Lower leg skin (tissue), 4 donors: ENCODE data around the gene SEL1L2. TPM values are rescaled to one million over a fixed set of nuclear protein-coding genes. Genes with fewer than 3 reads are reported as not detected.

ENCODE experiments used
- DNase-seq, 2 donors: peaks; one replicate each; pipeline ENCODE4 v3.0.0-alpha.2; 2019; ENCODE audit warnings: low spot score in 2 of 2
- H3K4me3 ChIP-seq: fragments of 200-600 bp; sonication (generic); 2 replicates; pipeline ENCODE4 v1.5.1; 2017; ENCODE audit warnings: mild to moderate bottlenecking, low read depth; ENCODE audit not compliant: poor library complexity, severe bottlenecking
- CTCF ChIP-seq, 3 donors: fragments of 450-650 bp; IDR thresholded peaks; one replicate each; pipeline ENCODE4 v1.5.1; 2016; ENCODE audit warnings: antibody characterized with exemption in 3 of 3, mild to moderate bottlenecking in 3 of 3, moderate library complexity in 2 of 3
- POLR2A ChIP-seq, 2 donors: fragments of 450-650 bp; IDR thresholded peaks; one replicate each; pipeline ENCODE4 v1.6.1; 2016 to 2017; ENCODE audit warnings: antibody characterized with exemption in 2 of 2, mild to moderate bottlenecking in 1 of 2, moderate library complexity in 1 of 2
- WGBS, 2 donors: methylation state at CpG; one replicate each; pipeline ENCODE4 v1.1.5; 2018; 5-methylcytosine and 5-hydroxymethylcytosine counted together
- intact Hi-C: fragments of 100-400 bp; cut with DNase I; formaldehyde crosslinking; loops from one replicate; pipeline ENCODE4 v1.15.0; 2023; ENCODE audit warnings: low total_unique reads
- total RNA-seq, 4 donors: library from RNA; depleted of rRNA; stranded (reverse); fragments of >200 nt; gene quantifications; one replicate each; pipeline ENCODE4 v1.1.0, GENCODE V29; 2016

Gene SEL1L2
- total RNA-seq, 4 donors from 2014 or later, result not detected

DNA sequence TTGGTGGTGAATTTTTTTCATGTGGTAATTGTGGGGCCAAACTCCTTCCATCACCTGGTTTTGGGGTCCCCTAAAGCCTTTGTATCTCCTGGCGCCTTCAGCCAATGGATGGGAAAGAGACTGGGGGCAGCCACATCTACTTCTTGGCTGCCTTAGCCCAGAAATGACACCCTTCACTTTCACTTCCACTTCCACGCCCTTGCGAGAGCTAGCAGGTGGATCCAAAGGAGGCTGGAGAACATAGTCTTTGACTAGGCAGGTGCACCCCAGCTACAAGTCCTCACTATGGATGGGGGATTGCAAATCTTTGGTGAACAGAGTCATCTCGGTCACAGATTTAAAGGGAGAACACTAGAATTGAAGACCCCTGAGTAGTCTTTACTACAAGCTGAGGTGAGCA, 134.8 kb downstream of the SEL1L2 start:
- WGBS, 2 donors, result 85 to 87% methylated on average over 4 of the region's 4 CpGs
- no peak overlapping the region for H3K4me3 ChIP-seq

DNA sequence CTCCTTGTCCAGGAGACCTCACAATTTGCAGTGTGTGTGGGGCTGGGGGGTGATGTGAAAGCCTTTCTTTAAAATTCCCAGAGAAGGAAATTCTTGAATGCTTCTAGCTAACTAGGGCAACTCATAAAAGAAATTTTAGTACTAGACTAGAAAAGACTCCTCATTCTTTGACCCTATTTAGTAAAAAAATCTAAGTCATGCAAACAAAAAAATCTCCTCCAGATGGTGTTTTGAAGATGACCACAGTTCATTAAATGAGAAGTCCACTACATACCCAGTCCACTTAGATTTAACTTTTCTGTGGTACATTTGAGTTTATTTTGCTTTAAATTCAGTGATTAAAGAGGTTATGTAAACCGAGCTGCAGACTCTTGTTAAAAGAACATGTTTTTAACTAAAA, 138.1 kb downstream of the SEL1L2 start:
- intact Hi-C loops, result no loop called here
- no peak for DNase-seq
- TF ChIP-seq POLR2A (IDR thresholded peaks at IDR 0.05), result no peak
- no peak for TF ChIP-seq CTCF (IDR thresholded peaks at IDR 0.05)
- 48% methylated on average over 1 of the region's 1 CpG for WGBS, 2 donors
- no peak overlapping the region for H3K4me3 ChIP-seq

More for the DNA sequence above, 134.8 kb downstream of the SEL1L2 start:
- DNase-seq, result no peak
- intact Hi-C loops, result no loop called here
- TF ChIP-seq POLR2A (IDR thresholded peaks at IDR 0.05) (no peak), CTCF (IDR thresholded peaks at IDR 0.05) (no peak)

GRCh38 chr20:13851279-13851678, 139.1 kb downstream of the SEL1L2 start:
- H3K4me3 ChIP-seq, result no peak overlapping the region
- WGBS, 2 donors, result 79 to 89% methylated on average over 2 of the region's 2 CpGs
- no peak for DNase-seq
- TF ChIP-seq CTCF (IDR thresholded peaks at IDR 0.05) (no peak), POLR2A (IDR thresholded peaks at IDR 0.05) (no peak)
- intact Hi-C loops, result no loop called here

GRCh38 chr20:13844296-13844695, 146.1 kb downstream of the SEL1L2 start:
- intact Hi-C loops, result no loop called here
- DNase-seq, result no peak
- WGBS, 2 donors, result 86 to 88% methylated on average over 4 of the region's 4 CpGs
- H3K4me3 ChIP-seq, result no peak overlapping the region
- no peak for TF ChIP-seq POLR2A (IDR thresholded peaks at IDR 0.05)
- TF ChIP-seq CTCF (IDR thresholded peaks at IDR 0.05), result no peak

GRCh38 chr20:13841206-13841605, 149.2 kb downstream of the SEL1L2 start:
- intact Hi-C loops, result no loop called here
- WGBS, 2 donors, result 70 to 78% methylated on average over 3 of the region's 3 CpGs
- TF ChIP-seq POLR2A (IDR thresholded peaks at IDR 0.05), result no peak
- TF ChIP-seq CTCF (IDR thresholded peaks at IDR 0.05), result no peak
- H3K4me3 ChIP-seq, result no peak overlapping the region
- no peak for DNase-seq

DNA sequence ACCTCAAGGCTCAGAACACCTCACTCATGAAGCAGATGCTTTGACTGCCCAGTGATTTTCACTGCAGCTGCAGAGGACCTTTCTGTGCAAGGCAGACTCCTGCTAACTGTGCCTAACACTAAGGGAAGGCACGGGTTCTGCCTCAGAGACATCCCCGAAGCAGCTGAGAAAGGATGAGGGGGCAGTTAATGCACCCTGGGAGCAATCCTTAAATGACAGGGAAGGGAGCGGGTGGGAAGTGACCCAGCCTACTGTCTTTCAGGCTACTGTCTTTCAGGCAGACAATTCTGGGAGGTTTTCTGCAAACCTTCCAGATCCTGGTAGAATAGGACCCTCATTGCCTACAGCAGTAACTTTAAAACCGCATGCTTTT, 150.3 kb downstream of the SEL1L2 start:
- TF ChIP-seq POLR2A (IDR thresholded peaks at IDR 0.05) (no peak), CTCF (IDR thresholded peaks at IDR 0.05) (no peak)
- no peak overlapping the region for H3K4me3 ChIP-seq
- no peak for DNase-seq
- intact Hi-C loops, result no loop called here
- WGBS, 2 donors, result 82 to 86% methylated on average over 4 of the region's 4 CpGs
